Esophagus squamous epithelium (tissue), 5 donors: Measurements from ENCODE around the gene GNA12. TPM values are rescaled to one million over a fixed set of nuclear protein-coding genes. Genes with fewer than 3 reads are reported as not detected.

Experiments
- DNase-seq: peaks from one replicate; lab custom pipeline; 2025; lab: John Stamatoyannopoulos, UW
- H3K27ac ChIP-seq, 4 donors: fragments of 200-600 bp; sonication (generic); one replicate each; pipeline ENCODE4 v1.5.1; 2016 to 2019; ENCODE audit warnings: mild to moderate bottlenecking in 1 of 4
- H3K27me3 ChIP-seq, 4 donors: fragments of 200-600 bp; sonication (generic); 1 replicate in 3 of 4; 2 replicates in 1 of 4; pipeline versions ENCODE4 v1.5.1 to v1.6.0; 2017 to 2021; ENCODE audit warnings: antibody characterized with exemption in 1 of 4
- H3K36me3 ChIP-seq, 3 donors: fragments of 200-600 bp; sonication (generic); one replicate each; pipeline ENCODE4 v1.5.1; 2016 to 2019
- H3K4me1 ChIP-seq, 3 donors: fragments of 200-600 bp; sonication (generic); one replicate each; pipeline ENCODE4 v1.5.1; 2017 to 2019
- H3K4me3 ChIP-seq, 4 donors: fragments of 200-600 bp; sonication (generic); 1 replicate in 3 of 4; 2 replicates in 1 of 4; pipeline ENCODE4 v1.5.1; 2016 to 2019; ENCODE audit warnings: mild to moderate bottlenecking in 2 of 4, moderate library complexity in 1 of 4
- H3K9me3 ChIP-seq, 3 donors: fragments of 200-600 bp; sonication (generic); one replicate each; pipeline ENCODE4 v1.5.1; 2016 to 2019
- POLR2A ChIP-seq, 4 donors: fragments of 450-650 bp; IDR thresholded peaks; one replicate each; pipeline ENCODE4 v1.6.1; 2017; ENCODE audit warnings: antibody characterized with exemption in 4 of 4, mild to moderate bottlenecking in 4 of 4, moderate library complexity in 3 of 4
- WGBS, 2 donors: methylation state at CpG; one replicate each; pipeline ENCODE4 v1.1.5; 2018; 5-methylcytosine and 5-hydroxymethylcytosine counted together
- intact Hi-C: fragments of 100-400 bp; cut with DNase I; formaldehyde crosslinking; loops from one replicate; pipeline ENCODE4 v1.15.0; 2022
- total RNA-seq, 4 donors: library from RNA; depleted of rRNA; stranded (reverse); fragments of >200 nt; gene quantifications; one replicate each; pipeline ENCODE4 v1.1.0, GENCODE V29; 2016
- TF ChIP-seq, protein P1 (sequence below), 6 experiments: fragments of 450-650 bp in 4 of 6; fragments of 200-600 bp in 2 of 6; sonication (generic) in 2 of 6; IDR thresholded peaks; one replicate each; pipeline ENCODE4 v1.5.1; 2016 to 2019; ENCODE audit warnings: antibody characterized with exemption in 6 of 6, mild to moderate bottlenecking in 4 of 6, moderate library complexity in 4 of 6
- donor health status: DM: yes; HTN: yes; CAD: no.

The GNA12 gene
- total RNA-seq, 4 donors from 2014 or later: 6.6 to 11.6 (median 7.6) TPM

- TF ChIP-seq, protein P1, sequence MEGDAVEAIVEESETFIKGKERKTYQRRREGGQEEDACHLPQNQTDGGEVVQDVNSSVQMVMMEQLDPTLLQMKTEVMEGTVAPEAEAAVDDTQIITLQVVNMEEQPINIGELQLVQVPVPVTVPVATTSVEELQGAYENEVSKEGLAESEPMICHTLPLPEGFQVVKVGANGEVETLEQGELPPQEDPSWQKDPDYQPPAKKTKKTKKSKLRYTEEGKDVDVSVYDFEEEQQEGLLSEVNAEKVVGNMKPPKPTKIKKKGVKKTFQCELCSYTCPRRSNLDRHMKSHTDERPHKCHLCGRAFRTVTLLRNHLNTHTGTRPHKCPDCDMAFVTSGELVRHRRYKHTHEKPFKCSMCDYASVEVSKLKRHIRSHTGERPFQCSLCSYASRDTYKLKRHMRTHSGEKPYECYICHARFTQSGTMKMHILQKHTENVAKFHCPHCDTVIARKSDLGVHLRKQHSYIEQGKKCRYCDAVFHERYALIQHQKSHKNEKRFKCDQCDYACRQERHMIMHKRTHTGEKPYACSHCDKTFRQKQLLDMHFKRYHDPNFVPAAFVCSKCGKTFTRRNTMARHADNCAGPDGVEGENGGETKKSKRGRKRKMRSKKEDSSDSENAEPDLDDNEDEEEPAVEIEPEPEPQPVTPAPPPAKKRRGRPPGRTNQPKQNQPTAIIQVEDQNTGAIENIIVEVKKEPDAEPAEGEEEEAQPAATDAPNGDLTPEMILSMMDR (IDR thresholded peaks at IDR 0.05): no peak
- peak in 2 of 4 donors; percentile 26 to 64 for TF ChIP-seq POLR2A (IDR thresholded peaks at IDR 0.05)
- Histone ChIP-seq H3K4me3 (peak overlapping the region in 3 of 4 donors; percentile 1 to 49 (median 24)), H3K36me3 (no peaks in the 10 kb centered on the region), H3K27ac (peak overlapping the region; percentile 79 to 95 (median 88)), H3K4me1 (peaks cover 3 to 39% (median 29%) of the 10 kb centered on the region in 3 donors), H3K9me3 (no peaks in the 10 kb centered on the region), H3K27me3 (no peaks in the 10 kb centered on the region)
- intact Hi-C loops: no loop called here
- peak; percentile 37 for DNase-seq
- WGBS, 2 donors: 38 to 52% methylated on average over 7 to 8 of the region's 18 CpGs
These were observed 19.5 kb upstream of the GNA12 start for GRCh38 chr7:2863461-2864066.

DNA sequence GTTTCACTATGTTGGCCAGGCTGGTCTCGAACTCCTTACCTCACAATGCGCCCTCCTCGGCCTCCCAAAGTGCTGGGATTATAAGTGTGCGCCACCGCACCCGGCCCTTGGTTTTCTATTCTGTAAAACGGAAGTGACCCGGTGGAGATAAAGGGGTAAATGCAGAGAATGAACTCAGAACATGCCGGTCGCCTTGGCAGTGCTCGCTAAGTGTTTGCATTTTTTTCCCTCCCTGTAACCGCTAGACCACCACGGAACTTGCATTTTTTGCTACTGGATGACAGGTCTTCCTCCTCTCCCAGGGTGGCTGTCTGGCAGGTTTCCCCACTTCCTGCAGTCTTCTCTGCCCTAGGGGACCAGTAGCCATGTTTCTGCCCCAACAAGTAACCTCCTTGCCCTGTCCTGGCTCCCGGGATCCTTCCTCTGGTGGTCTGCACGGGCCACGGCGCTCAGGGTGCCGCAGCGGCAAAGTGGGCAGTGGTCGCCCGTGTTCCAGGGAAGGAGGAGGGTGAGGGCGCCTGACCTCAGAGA is 18.8 kb upstream of the GNA12 start:
- Histone ChIP-seq H3K4me3 (peak overlapping the region in 1 of 4 donors; percentile 49), H3K9me3 (no peaks in the 10 kb centered on the region), H3K4me1 (peaks cover 3 to 39% (median 29%) of the 10 kb centered on the region in 3 donors), H3K27me3 (no peaks in the 10 kb centered on the region), H3K36me3 (no peaks in the 10 kb centered on the region), H3K27ac (peak overlapping the region; percentile 79 to 95 (median 88))
- 72 to 81% methylated on average over 8 to 13 of the region's 22 CpGs for WGBS, 2 donors
- no peak for TF ChIP-seq POLR2A (IDR thresholded peaks at IDR 0.05)
- TF ChIP-seq, protein P1 (IDR thresholded peaks at IDR 0.05): no peak
- intact Hi-C loops: no loop called here
- no peak for DNase-seq

- DNase-seq: no peak
- intact Hi-C loops: no loop called here
- Histone ChIP-seq H3K27ac (no peak overlapping the region), H3K27me3 (no peaks in the 10 kb centered on the region), H3K4me3 (no peak overlapping the region), H3K36me3 (no peaks in the 10 kb centered on the region), H3K9me3 (no peaks in the 10 kb centered on the region), H3K4me1 (peaks cover 3 to 39% (median 29%) of the 10 kb centered on the region in 3 donors)
- WGBS, 2 donors: 82 to 94% methylated on average over 4 of the region's 4 CpGs
- TF ChIP-seq POLR2A (IDR thresholded peaks at IDR 0.05): no peak
- TF ChIP-seq, protein P1 (IDR thresholded peaks at IDR 0.05): no peak
These were observed 17.4 kb upstream of the GNA12 start for GRCh38 chr7:2861509-2861908.

DNA sequence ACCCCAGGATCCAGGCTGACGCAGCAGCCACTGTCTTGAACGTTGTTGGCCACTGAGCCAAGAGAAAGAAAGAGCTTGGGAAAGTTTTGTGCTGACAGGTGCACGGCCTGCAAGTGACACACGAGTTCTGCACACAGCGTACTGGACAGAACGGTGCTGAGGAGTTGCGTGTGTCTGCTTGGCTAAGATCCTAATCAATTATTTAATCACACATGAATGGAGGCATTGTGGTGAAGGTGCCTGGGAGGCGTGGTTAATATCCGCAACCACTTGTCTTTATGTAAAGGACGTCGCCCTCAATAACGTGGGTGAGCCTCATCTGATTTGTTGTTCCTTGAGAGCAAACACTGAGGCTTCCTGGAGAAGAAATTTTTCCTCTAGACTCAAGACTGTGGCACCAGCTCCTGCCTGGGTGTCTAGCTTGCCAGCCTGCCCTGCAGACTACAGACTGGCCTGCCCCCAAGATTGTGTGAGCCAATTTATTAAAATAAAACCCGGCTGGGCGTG is 16.6 kb upstream of the GNA12 start:
- peaks cover 3 to 39% (median 29%) of the 10 kb centered on the region in 3 donors for H3K4me1 ChIP-seq
- no peaks in the 10 kb centered on the region for H3K9me3 ChIP-seq
- no peak for DNase-seq
- no peak overlapping the region for H3K4me3 ChIP-seq
- 30 to 39% methylated on average over 13 to 14 of the region's 14 CpGs for WGBS, 2 donors
- intact Hi-C loops: no loop called here
- TF ChIP-seq, protein P1 (IDR thresholded peaks at IDR 0.05): no peak
- no peak for TF ChIP-seq POLR2A (IDR thresholded peaks at IDR 0.05)
- no peak overlapping the region for H3K27ac ChIP-seq
- H3K27me3 ChIP-seq: no peaks in the 10 kb centered on the region
- H3K36me3 ChIP-seq: no peaks in the 10 kb centered on the region

DNA sequence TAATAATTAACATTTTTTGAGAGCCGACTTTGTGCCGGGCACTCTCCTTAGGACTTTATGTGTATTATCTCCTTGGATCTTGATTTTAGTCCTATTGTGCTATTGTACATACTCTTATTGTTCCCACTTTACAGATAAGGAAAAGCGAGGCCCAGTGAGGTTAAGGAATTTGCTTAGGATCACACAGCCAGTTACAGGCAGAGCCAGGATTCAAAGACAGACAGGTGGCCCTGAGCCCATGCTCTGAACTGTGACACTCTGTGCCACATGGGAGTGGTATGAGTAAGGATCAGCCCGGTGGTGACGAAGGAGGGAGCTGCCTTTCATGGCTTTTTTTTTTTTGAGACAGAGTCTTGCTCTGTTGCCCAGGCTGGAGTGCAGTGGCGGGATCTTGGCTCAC is 15.8 kb upstream of the GNA12 start:
- TF ChIP-seq, protein P1 (IDR thresholded peaks at IDR 0.05): no peak
- no peak for TF ChIP-seq POLR2A (IDR thresholded peaks at IDR 0.05)
- H3K27me3 ChIP-seq: no peaks in the 10 kb centered on the region
- H3K36me3 ChIP-seq: no peaks in the 10 kb centered on the region
- H3K9me3 ChIP-seq: no peaks in the 10 kb centered on the region
- H3K4me3 ChIP-seq: no peak overlapping the region
- WGBS, 2 donors: 70 to 82% methylated on average over 5 to 6 of the region's 6 CpGs
- intact Hi-C loops: no loop called here
- peaks cover 3 to 35% (median 26%) of the 10 kb centered on the region in 3 donors for H3K4me1 ChIP-seq
- H3K27ac ChIP-seq: no peak overlapping the region
- DNase-seq: no peak
